NCI-H146 treated with DMSO at 0.1 percent for 48 hours (cell line): ENCODE results near the gene PCNX1.

Experiments used
- DNase-seq: peaks from one replicate; lab custom pipeline; 2025; ENCODE audit not compliant: unreplicated experiment; lab: John Stamatoyannopoulos, UW

Gene PCNX1

GRCh38 chr14:70888681-70889175, 18.5 kb upstream of the PCNX1 start:
- no peak for DNase-seq

- DNase-seq = no peak
These were observed 17.7 kb upstream of the PCNX1 start for GRCh38 chr14:70889555-70889954.

- DNase-seq = no peak
These were observed 16.2 kb upstream of the PCNX1 start for GRCh38 chr14:70890826-70891659.

GRCh38 chr14:70891737-70892136, 15.5 kb upstream of the PCNX1 start:
- DNase-seq = no peak

GRCh38 chr14:70893062-70893845, 14.0 kb upstream of the PCNX1 start:
- DNase-seq = no peak

GRCh38 chr14:70893858-70894291, 13.4 kb upstream of the PCNX1 start:
- DNase-seq = no peak

GRCh38 chr14:70894868-70895267, 12.4 kb upstream of the PCNX1 start:
- no peak for DNase-seq

GRCh38 chr14:70896317-70896716, 10.9 kb upstream of the PCNX1 start:
- no peak for DNase-seq

GRCh38 chr14:70896981-70897380, 10.3 kb upstream of the PCNX1 start:
- DNase-seq = no peak

- no peak for DNase-seq
These were observed 9.8 kb upstream of the PCNX1 start for GRCh38 chr14:70897464-70897863.

GRCh38 chr14:70898111-70898745, 9.0 kb upstream of the PCNX1 start:
- DNase-seq = no peak

- DNase-seq = no peak
These were observed 6.0 kb upstream of the PCNX1 start for GRCh38 chr14:70901269-70901668.

GRCh38 chr14:70902184-70902583, 5.1 kb upstream of the PCNX1 start:
- DNase-seq = no peak

GRCh38 chr14:70904373-70904772, 2.9 kb upstream of the PCNX1 start:
- no peak for DNase-seq

- DNase-seq = no peak
These were observed 2.0 kb upstream of the PCNX1 start for GRCh38 chr14:70905301-70905700.

GRCh38 chr14:70906793-70907175, 475 bp upstream of the PCNX1 start:
- peak; percentile 7 for DNase-seq

GRCh38 chr14:70907996-70908934, 1.0 kb downstream of the PCNX1 start:
- peak; percentile 2 for DNase-seq

GRCh38 chr14:70908935-70909641, 1.8 kb downstream of the PCNX1 start:
- DNase-seq = no peak

- DNase-seq = no peak
These were observed 2.7 kb downstream of the PCNX1 start for GRCh38 chr14:70909733-70910614.
